Stimulated activated naive CD8-positive, alpha-beta T cell treated with anti-CD3 and anti-CD28 coated beads, Interleukin-15, Interleukin-2, amounts not matched to agents 100 ng/mL and 50 ng/mL, for 24 hours (primary cell): Measurements from ENCODE around the gene C1orf226.

ENCODE experiments used
- H3K27ac Mint-ChIP-seq: one replicate; pipeline ENCODE4 v1.8.0; 2021; ENCODE audit warnings: mild to moderate bottlenecking, mixed read lengths
- H3K27me3 Mint-ChIP-seq: one replicate; pipeline ENCODE4 v1.8.0; 2021; ENCODE audit warnings: mixed read lengths
- H3K36me3 Mint-ChIP-seq: one replicate; pipeline ENCODE4 v1.8.0; 2021; ENCODE audit warnings: low read depth, mixed read lengths
- H3K4me1 Mint-ChIP-seq: one replicate; pipeline ENCODE4 v1.8.0; 2021; ENCODE audit warnings: low read depth, mixed read lengths
- H3K4me3 Mint-ChIP-seq: one replicate; pipeline ENCODE4 v1.8.0; 2021; ENCODE audit warnings: mild to moderate bottlenecking, mixed read lengths
- H3K9me3 Mint-ChIP-seq: one replicate; pipeline ENCODE4 v1.8.0; 2021; ENCODE audit warnings: mixed read lengths

The C1orf226 gene

DNA sequence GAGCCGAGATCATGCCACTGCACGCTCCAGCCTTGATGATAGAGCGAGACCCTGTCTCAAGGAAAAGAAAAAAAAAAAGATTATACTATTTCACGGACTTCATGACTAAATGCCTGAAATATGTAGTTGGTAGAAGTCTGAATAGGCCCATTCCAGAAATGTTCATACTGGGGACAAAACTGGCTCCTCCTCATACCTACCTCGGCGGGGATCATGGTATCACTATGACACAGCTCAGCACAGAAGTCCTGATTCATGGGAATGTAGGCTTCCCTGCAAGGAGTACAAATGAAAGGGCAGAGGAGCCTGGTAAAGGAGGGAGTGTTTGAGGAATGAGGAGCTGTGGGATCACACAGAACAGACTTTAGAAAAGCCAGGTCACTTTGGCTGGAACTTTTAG, 9.9 kb upstream of the C1orf226 start:
- Mint-ChIP-seq H3K9me3 (no peaks in the 10 kb centered on the region), H3K4me1 (no peaks in the 10 kb centered on the region), H3K27me3 (no peaks in the 10 kb centered on the region)

DNA sequence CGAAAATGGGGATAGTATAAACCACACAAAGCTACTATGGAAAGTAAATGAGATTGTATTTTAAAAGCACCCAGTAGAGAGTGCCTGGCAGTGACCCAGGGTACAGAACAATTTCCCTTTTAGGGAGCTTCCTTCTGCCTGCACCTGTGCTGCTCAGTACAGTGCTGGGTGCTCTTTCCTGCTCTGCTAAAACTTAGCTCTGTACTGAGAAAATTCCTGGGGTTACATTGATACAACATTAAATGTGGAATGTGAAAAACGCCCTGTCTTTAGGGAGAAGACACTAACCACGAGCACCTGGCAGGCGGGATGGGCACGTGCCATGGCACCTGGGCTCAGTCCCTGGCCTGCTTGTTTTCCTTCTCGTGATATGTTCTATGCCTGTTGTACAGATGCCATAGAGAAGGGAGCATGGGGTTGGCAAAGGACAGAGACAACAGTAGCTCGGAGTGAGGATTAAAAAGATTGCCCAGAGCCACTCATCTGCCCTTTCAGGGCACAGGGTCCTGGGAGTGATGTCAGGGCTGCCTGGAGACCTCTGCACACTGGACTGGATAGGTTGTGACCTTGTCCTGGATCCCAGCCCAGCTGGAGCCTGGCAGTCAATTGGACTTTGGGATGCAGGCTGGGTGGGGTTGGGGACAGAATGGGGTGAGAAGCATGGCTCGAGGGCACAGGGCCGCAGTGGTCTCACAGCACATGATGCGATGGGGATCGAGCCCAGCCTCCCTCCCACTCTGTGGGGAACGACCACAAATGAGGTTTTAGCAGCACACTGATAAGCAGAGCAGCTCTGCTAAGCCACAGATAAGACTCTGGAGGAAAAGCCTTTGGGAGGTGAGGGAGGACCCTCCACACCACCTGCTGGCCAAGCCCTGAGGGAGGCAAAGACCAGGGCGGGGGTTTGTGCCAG, 9.1 kb upstream of the C1orf226 start:
- Mint-ChIP-seq H3K4me1 (no peaks in the 10 kb centered on the region), H3K36me3 (no peaks in the 10 kb centered on the region), H3K27ac (no peak overlapping the region), H3K27me3 (no peaks in the 10 kb centered on the region), H3K4me3 (no peak overlapping the region), H3K9me3 (no peaks in the 10 kb centered on the region)

More for the DNA sequence above, 9.9 kb upstream of the C1orf226 start:
- Mint-ChIP-seq H3K27ac (no peak overlapping the region), H3K36me3 (no peaks in the 10 kb centered on the region), H3K4me3 (no peak overlapping the region)

GRCh38 chr1:162373072-162373427, 8.5 kb upstream of the C1orf226 start:
- H3K27me3 Mint-ChIP-seq, result no peaks in the 10 kb centered on the region
- no peak overlapping the region for H3K4me3 Mint-ChIP-seq
- H3K9me3 Mint-ChIP-seq, result no peaks in the 10 kb centered on the region
- H3K27ac Mint-ChIP-seq, result no peak overlapping the region
- H3K36me3 Mint-ChIP-seq, result no peaks in the 10 kb centered on the region
- no peaks in the 10 kb centered on the region for H3K4me1 Mint-ChIP-seq

GRCh38 chr1:162373541-162374260, 7.8 kb upstream of the C1orf226 start:
- H3K4me3 Mint-ChIP-seq, result no peak overlapping the region
- no peaks in the 10 kb centered on the region for H3K9me3 Mint-ChIP-seq
- no peaks in the 10 kb centered on the region for H3K4me1 Mint-ChIP-seq
- H3K36me3 Mint-ChIP-seq, result no peaks in the 10 kb centered on the region
- H3K27ac Mint-ChIP-seq, result no peak overlapping the region
- no peaks in the 10 kb centered on the region for H3K27me3 Mint-ChIP-seq

DNA sequence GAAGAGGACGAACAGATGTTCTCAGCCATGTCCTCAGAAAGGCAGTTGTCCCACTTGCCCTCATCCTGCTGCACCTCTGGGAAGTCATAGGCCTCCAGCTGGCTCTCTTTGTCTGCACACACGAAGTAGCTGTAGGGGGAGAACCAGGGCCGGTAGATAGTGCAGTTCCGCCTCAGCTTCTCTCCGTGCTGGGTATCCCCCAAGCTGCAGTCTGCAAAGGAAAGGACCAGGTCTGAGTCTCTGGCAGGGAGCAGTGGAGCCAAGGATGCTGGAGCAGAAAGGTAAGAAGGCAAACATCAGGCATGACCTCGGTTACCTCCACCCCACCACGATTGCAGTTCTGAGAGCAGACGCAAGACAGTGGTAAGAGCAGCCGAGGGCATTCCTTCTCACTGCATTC, 7.1 kb upstream of the C1orf226 start:
- Mint-ChIP-seq H3K36me3 (no peaks in the 10 kb centered on the region), H3K9me3 (no peaks in the 10 kb centered on the region), H3K27me3 (no peaks in the 10 kb centered on the region), H3K4me1 (no peaks in the 10 kb centered on the region), H3K27ac (no peak overlapping the region), H3K4me3 (no peak overlapping the region)

- H3K27ac Mint-ChIP-seq, result no peak overlapping the region
Measured at GRCh38 chr1:162375463-162375862, 6.1 kb upstream of the C1orf226 start.

GRCh38 chr1:162376691-162377090, 4.8 kb upstream of the C1orf226 start, which contains the start of gene SPATA46:
SPATA46 (minus strand) TSS chr1:162376854; CDS start chr1:162376790, 64 bp downstream.
- no peak within 1 kb of the TSS for H3K27ac Mint-ChIP-seq
- no peaks in the 10 kb centered on the region for H3K4me1 Mint-ChIP-seq
- no peaks in the 10 kb centered on the region for H3K9me3 Mint-ChIP-seq
- H3K27me3 Mint-ChIP-seq, result no peaks in the 10 kb centered on the region
- no peak within 1 kb of the TSS for H3K4me3 Mint-ChIP-seq
- H3K36me3 Mint-ChIP-seq, result no peaks in the 10 kb centered on the region

More at GRCh38 chr1:162375463-162375862, 6.1 kb upstream of the C1orf226 start:
- H3K27me3 Mint-ChIP-seq, result no peaks in the 10 kb centered on the region
- no peaks in the 10 kb centered on the region for H3K4me1 Mint-ChIP-seq
- no peaks in the 10 kb centered on the region for H3K9me3 Mint-ChIP-seq
- H3K36me3 Mint-ChIP-seq, result no peaks in the 10 kb centered on the region
- H3K4me3 Mint-ChIP-seq, result no peak overlapping the region

DNA sequence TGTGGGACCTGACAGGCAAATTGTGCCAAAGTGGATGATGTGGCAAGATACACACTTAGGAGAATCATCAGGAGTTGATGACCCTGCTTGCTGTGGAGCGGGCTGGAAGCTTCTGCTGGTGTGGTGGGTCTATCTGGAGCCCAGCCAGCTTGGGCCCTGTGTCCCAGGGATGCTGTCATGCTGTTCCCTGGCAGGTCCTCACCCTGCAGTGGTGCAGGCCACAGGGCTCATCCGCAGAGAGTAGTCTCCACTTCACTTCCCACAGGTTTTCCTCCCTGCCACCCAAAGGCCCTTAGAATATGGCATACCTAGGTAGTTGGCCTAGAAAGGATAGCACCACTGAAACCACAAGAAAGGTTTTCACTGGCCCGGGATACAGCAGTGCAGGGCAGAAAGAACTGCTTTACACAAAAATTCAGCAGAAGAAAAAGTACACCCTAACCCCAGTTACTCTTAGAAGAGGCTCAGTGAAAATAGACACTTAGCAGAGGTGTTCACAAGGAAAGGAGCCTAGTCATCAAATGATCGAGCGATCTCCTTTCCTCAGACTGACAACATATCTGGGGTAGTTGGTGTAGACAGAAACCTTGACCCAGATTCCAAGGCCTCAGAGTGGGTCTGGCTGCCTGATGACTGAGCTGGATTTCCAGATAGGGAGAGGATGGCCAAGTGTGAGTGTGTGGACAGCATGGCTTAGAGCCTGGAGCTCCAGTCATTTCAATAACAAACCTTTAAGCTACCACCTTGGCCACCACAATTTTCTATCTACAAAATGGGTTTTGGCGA, 1.3 kb upstream of the C1orf226 start:
- H3K27me3 Mint-ChIP-seq, result no peaks in the 10 kb centered on the region
- H3K9me3 Mint-ChIP-seq, result no peaks in the 10 kb centered on the region
- no peak overlapping the region for H3K4me3 Mint-ChIP-seq
- no peaks in the 10 kb centered on the region for H3K4me1 Mint-ChIP-seq
- no peak overlapping the region for H3K27ac Mint-ChIP-seq
- H3K36me3 Mint-ChIP-seq, result no peaks in the 10 kb centered on the region

DNA sequence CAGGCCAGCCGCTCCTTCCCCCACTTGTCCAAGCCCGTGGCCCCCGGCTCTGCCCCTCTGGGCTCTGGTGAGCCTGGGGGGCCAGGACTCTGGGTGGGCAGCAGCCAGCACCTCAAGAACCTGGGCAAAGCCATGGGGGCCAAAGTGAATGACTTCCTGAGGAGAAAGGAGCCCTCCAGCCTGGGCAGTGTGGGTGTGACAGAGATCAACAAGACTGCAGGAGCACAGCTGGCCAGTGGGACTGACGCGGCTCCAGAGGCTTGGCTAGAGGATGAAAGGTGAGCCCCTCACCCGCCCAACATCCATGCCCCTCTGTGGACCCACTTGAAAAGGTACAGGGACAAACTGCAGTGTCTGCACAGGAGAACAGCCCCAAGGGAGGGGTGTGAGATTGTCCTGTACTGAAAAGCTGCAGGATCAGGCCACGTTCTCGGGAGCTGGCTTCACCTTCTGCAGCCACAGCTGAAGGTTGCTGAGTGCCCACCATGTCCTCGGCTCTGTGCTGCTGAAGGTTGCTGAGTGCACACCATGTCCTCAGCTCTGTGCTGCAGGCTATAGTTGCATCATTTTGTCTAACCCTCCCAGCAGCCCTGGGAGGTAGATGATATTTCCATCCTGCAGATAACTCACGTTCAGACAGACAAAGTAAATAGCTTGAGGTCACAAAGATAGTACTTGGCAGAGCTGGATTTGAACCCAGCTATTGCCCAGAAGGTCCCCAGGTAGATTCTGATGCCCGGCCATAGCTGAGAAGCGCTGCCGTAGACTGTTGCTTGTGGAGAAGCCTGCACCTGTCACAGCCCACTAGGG, 618 bp downstream of the C1orf226 start:
- Mint-ChIP-seq H3K27ac (no peak overlapping the region), H3K4me1 (no peaks in the 10 kb centered on the region), H3K27me3 (no peaks in the 10 kb centered on the region), H3K36me3 (no peaks in the 10 kb centered on the region), H3K4me3 (no peak overlapping the region), H3K9me3 (no peaks in the 10 kb centered on the region)

DNA sequence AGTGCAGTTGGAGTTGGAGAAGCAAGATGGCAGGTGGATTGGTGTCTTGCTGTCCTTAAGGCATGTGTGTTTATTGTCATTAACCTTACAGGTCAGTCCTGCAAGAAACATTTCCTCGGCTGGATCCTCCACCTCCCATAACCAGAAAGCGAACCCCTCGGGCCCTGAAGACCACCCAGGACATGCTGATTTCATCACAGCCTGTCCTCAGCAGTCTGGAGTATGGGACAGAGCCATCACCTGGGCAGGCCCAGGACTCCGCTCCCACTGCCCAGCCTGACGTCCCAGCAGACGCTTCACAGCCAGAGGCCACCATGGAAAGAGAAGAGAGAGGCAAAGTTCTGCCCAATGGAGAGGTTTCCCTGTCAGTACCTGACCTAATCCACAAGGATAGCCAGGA, 1.6 kb downstream of the C1orf226 start:
- Mint-ChIP-seq H3K27me3 (no peaks in the 10 kb centered on the region), H3K4me3 (no peak overlapping the region), H3K9me3 (no peaks in the 10 kb centered on the region), H3K36me3 (no peaks in the 10 kb centered on the region), H3K4me1 (no peaks in the 10 kb centered on the region), H3K27ac (no peak overlapping the region)

- H3K27ac Mint-ChIP-seq, result no peak overlapping the region
- H3K36me3 Mint-ChIP-seq, result no peaks in the 10 kb centered on the region
- no peak overlapping the region for H3K4me3 Mint-ChIP-seq
- H3K27me3 Mint-ChIP-seq, result no peaks in the 10 kb centered on the region
- no peaks in the 10 kb centered on the region for H3K4me1 Mint-ChIP-seq
- no peaks in the 10 kb centered on the region for H3K9me3 Mint-ChIP-seq
Measured at GRCh38 chr1:162383516-162383915, 2.0 kb downstream of the C1orf226 start.

- H3K27ac Mint-ChIP-seq, result no peak overlapping the region
Measured at GRCh38 chr1:162384116-162384515, 2.6 kb downstream of the C1orf226 start.

DNA sequence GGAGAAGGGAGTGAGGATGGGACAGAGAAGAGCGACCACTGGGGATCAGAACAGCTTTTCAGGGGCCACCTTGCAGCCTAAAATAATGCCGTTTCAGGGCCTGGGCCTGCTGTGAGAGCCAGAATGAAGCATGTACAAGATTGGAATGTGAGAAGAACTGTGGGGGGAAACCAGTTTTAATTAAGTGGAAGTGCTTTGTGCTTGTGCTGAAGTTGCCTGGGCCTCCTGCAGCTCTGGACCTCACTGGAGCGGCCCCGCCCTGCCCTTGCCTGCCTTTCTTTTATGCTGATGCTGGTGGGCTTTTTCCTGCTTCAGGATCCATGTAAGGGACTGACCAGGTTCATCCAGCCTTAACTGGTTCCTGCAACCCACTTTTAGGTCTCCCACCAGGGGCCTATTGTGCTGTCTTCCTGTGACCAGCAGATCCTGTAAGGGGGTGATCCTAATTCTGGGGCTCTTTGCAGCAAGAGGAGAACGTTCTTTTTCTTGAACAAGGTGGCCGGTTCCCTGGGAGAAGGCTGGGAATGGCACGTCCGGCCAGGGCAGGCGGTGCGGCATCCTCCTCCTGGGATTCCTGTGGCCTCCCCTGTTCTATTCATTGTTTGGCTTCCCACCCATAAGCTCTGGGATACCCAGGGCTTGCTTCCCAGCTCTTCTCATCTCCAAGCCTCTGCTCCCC, 3.2 kb downstream of the C1orf226 start:
- peaks cover 7% of the 10 kb centered on the region for H3K27me3 Mint-ChIP-seq

More at GRCh38 chr1:162384116-162384515, 2.6 kb downstream of the C1orf226 start:
- Mint-ChIP-seq H3K4me1 (no peaks in the 10 kb centered on the region), H3K9me3 (no peaks in the 10 kb centered on the region), H3K36me3 (no peaks in the 10 kb centered on the region), H3K27me3 (peaks cover 2% of the 10 kb centered on the region), H3K4me3 (no peak overlapping the region)

DNA sequence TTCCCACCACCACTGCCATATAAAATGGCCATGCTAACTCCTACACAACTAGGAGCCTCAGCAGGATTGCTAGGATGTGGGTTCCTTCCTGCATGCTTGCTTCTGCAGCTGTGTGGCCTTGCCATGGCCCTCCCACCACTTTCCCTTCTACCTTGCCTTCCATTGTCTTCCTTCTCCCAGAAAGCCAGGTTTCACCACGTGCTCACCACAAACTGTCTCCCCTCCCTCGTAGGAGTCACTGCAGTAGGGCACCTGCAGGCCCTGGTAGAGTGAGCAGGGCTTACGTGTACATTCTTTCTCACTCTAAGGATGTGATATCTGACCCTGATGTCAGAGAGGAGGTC, 3.7 kb downstream of the C1orf226 start:
- Mint-ChIP-seq H3K4me1 (no peaks in the 10 kb centered on the region), H3K27ac (no peak overlapping the region), H3K9me3 (no peaks in the 10 kb centered on the region)

More for the DNA sequence above, 3.2 kb downstream of the C1orf226 start:
- H3K36me3 Mint-ChIP-seq, result no peaks in the 10 kb centered on the region
- no peak overlapping the region for H3K27ac Mint-ChIP-seq
- H3K9me3 Mint-ChIP-seq, result no peaks in the 10 kb centered on the region
- no peaks in the 10 kb centered on the region for H3K4me1 Mint-ChIP-seq
- H3K4me3 Mint-ChIP-seq, result no peak overlapping the region

More for the DNA sequence above, 3.7 kb downstream of the C1orf226 start:
- Mint-ChIP-seq H3K36me3 (no peaks in the 10 kb centered on the region), H3K4me3 (no peak overlapping the region), H3K27me3 (peaks cover 7% of the 10 kb centered on the region)
